ENCODE measurements around the gene ZFAND3. TPM values are rescaled to one million over a fixed set of nuclear protein-coding genes. Genes with fewer than 3 reads are reported as not detected.
"Not testable (repeated sequence)": the region's sequence is repeated elsewhere in the genome, so short reads cannot be mapped to it uniquely, and the experiment has no call there.

The ZFAND3 gene
- polyA plus RNA-seq, 3 donors, result 144 to 156 (median 149) TPM

GRCh38 chr6:37993194-37993593 is 173.7 kb downstream of the ZFAND3 start:
- DNase-seq, result not testable (repeated sequence)

GRCh38 chr6:37993596-37993995 is 174.1 kb downstream of the ZFAND3 start:
- DNase-seq, result no peak

GRCh38 chr6:37994223-37994622 is 174.7 kb downstream of the ZFAND3 start:
- DNase-seq, result no peak

GRCh38 chr6:37998366-37998765 is 178.8 kb downstream of the ZFAND3 start:
- no peak for DNase-seq

- no peak for DNase-seq
Measured at GRCh38 chr6:38001386-38001785, 181.9 kb downstream of the ZFAND3 start.

- DNase-seq, result no peak
Measured at GRCh38 chr6:38004908-38005307, 185.4 kb downstream of the ZFAND3 start.

GRCh38 chr6:38011937-38012336 is 192.4 kb downstream of the ZFAND3 start:
- DNase-seq, result no peak

GRCh38 chr6:38012573-38012972 is 193.0 kb downstream of the ZFAND3 start:
- no peak for DNase-seq

- DNase-seq, result no peak
Measured at GRCh38 chr6:38015341-38015740, 195.8 kb downstream of the ZFAND3 start.

- DNase-seq, result no peak
Measured at GRCh38 chr6:38016824-38017223, 197.3 kb downstream of the ZFAND3 start.

GRCh38 chr6:38018755-38019165 is 199.2 kb downstream of the ZFAND3 start:
- DNase-seq, result no peak

GRCh38 chr6:38020593-38020992 is 201.1 kb downstream of the ZFAND3 start:
- DNase-seq, result no peak

GRCh38 chr6:38021029-38021428 is 201.5 kb downstream of the ZFAND3 start:
- no peak for DNase-seq

GRCh38 chr6:38021571-38021970 is 202.0 kb downstream of the ZFAND3 start:
- DNase-seq, result no peak

- DNase-seq, result no peak
Measured at GRCh38 chr6:38022688-38023087, 203.2 kb downstream of the ZFAND3 start.

GRCh38 chr6:38024908-38025307 is 205.4 kb downstream of the ZFAND3 start:
- no peak for DNase-seq

- DNase-seq, result no peak
Measured at GRCh38 chr6:38025451-38025850, 205.9 kb downstream of the ZFAND3 start.

- DNase-seq, result no peak
Measured at GRCh38 chr6:38027685-38028373, 208.3 kb downstream of the ZFAND3 start.

GRCh38 chr6:38030380-38030779 is 210.9 kb downstream of the ZFAND3 start:
- DNase-seq, result no peak

- no peak for DNase-seq
Measured at GRCh38 chr6:38032797-38033196, 213.3 kb downstream of the ZFAND3 start.

GRCh38 chr6:38033442-38033982 is 214.0 kb downstream of the ZFAND3 start:
- no peak for DNase-seq

- peak; percentile 23 for DNase-seq
Measured at GRCh38 chr6:38034274-38034914, 214.9 kb downstream of the ZFAND3 start.

- DNase-seq, result no peak
Measured at GRCh38 chr6:38035478-38035877, 216.0 kb downstream of the ZFAND3 start.
